NB4 (cell line): Measurements from ENCODE around the gene NOC4L.

Experiments
- DNase-seq: peaks from one replicate; pipeline ENCODE4 v3.0.0; 2010; ENCODE audit warnings: low read depth
- H3K4me3 ChIP-seq: one replicate; pipeline ENCODE4 v1.5.1; 2011; ENCODE audit warnings: mild to moderate bottlenecking, low read depth, low read length, moderate library complexity
- CTCF ChIP-seq: IDR thresholded peaks from one replicate; pipeline ENCODE4 v1.5.1; 2012; ENCODE audit warnings: low read depth, low read length
- MAX ChIP-seq: IDR thresholded peaks from 2 replicates; pipeline ENCODE4 v1.6.1; 2011; ENCODE audit warnings: low read depth, low read length
- MYC ChIP-seq: IDR thresholded peaks from 2 replicates; pipeline ENCODE4 v1.6.1; 2011; ENCODE audit warnings: low read depth, low read length
- POLR2A ChIP-seq: IDR thresholded peaks from 2 replicates; pipeline ENCODE4 v1.6.1; 2011; ENCODE audit warnings: mild to moderate bottlenecking; ENCODE audit not compliant: insufficient read length; ENCODE audit errors: extremely low read depth

Gene NOC4L

GRCh38 chr12:132199101-132199500 is 54.8 kb downstream of the NOC4L start:
- no peak for DNase-seq
- H3K4me3 ChIP-seq, result no peak overlapping the region
- TF ChIP-seq POLR2A (no peak), MYC (no peak), MAX (no peak)

GRCh38 chr12:132199526-132200319 is 55.5 kb downstream of the NOC4L start:
- TF ChIP-seq MAX (no peak), MYC (no peak), POLR2A (no peak), CTCF (no peak)
- H3K4me3 ChIP-seq, result no peak overlapping the region
- DNase-seq, result no peak

- no peak for DNase-seq
- TF ChIP-seq MYC (no peak), POLR2A (no peak), CTCF (no peak), MAX (no peak)
- H3K4me3 ChIP-seq, result no peak overlapping the region
Observed at GRCh38 chr12:132200800-132201199, 56.5 kb downstream of the NOC4L start.

GRCh38 chr12:132201391-132202120 is 57.3 kb downstream of the NOC4L start:
- H3K4me3 ChIP-seq, result no peak overlapping the region
- DNase-seq, result no peak
- TF ChIP-seq CTCF (no peak), MAX (no peak), MYC (no peak), POLR2A (no peak)
